GM20431 (cell line): ENCODE data around the gene DDAH2.
"Not testable (repeated sequence)": the region's sequence is repeated elsewhere in the genome, so short reads cannot be mapped to it uniquely, and the experiment has no call there.

Source experiments
- in situ Hi-C: fragments of 300-500 bp; cut with MseI, MboI; formaldehyde crosslinking; loops from one replicate; pipeline ENCODE4 v1.15.0; 2020; ENCODE audit warnings: low sequenced_read_pairs; ENCODE audit not compliant: unreplicated experiment

The DDAH2 gene

GRCh38 chr6:31717499-31718222 lies 11.4 kb downstream of the DDAH2 start:
- in situ Hi-C loops = no loop called here

DNA sequence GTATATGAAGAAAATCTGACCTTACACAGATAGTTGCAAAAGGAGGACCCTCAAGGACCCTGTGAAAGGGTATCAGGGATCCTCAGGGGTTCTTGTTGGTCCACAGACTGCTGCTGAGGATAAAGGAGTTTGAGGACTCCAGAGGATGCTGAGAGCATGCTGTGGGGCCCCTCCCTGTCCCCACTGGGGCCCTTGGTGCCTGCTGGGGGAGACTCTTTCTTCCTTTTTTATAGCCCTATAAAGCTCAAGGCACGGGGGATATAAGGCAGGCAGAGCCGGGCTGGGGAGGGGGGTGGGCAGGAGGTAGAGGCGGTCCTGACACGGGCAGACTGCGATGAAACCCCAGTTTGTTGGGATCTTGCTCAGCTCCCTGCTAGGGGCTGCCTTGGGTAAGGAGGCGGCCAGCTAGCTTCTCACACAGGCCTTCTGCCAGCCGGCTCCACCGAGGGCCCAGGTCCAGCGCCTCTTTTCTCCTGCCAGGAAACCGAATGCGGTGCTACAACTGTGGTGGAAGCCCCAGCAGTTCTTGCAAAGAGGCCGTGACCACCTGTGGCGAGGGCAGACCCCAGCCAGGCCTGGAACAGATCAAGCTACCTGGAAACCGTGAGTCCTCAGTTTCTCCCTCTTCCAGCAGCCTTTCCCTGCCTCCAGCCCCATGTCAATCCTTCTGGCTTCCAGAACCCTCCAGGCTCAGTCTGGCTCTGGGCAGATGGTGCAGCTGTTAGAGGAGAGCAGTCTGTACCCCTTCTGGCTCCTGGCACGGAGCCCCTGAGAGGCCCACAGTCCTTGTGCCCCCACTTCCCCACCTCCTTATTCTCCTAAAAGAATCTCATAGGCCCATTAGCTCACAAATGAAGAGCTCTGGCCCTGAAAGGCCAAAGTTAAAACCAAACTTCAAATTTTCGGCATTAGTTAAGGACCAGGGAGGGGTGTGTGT lies 13.8 kb downstream of the DDAH2 start, which contains the start of gene LY6G6D:
TSS of gene LY6G6D (plus strand) at position 327 of the 937 bp plus-strand sequence. CDS start at position 335, 8 bp downstream.
- in situ Hi-C loops = no loop called here

GRCh38 chr6:31713991-31714684 lies 15.0 kb downstream of the DDAH2 start:
- in situ Hi-C loops = no loop called here

DNA sequence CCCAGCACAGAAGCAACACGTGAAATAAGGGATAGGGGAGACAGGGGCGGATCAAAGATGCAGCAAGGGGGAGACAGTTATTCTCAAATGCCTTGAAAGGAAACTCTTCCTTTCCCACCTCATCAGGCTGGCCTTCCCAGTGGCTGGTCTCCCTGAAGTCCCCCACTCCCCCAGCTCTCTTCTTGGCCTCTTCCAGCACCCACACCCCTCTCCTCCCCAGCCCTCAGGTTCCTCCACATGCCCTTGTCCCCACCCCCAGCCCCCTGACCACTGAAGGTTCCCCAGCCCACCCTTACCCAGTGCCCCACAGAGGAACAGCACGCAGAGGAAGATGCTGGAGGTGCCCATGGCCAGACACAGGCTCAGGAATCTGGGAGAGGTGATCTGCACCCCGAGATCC lies 15.6 kb downstream of the DDAH2 start:
- in situ Hi-C loops = no loop called here

DNA sequence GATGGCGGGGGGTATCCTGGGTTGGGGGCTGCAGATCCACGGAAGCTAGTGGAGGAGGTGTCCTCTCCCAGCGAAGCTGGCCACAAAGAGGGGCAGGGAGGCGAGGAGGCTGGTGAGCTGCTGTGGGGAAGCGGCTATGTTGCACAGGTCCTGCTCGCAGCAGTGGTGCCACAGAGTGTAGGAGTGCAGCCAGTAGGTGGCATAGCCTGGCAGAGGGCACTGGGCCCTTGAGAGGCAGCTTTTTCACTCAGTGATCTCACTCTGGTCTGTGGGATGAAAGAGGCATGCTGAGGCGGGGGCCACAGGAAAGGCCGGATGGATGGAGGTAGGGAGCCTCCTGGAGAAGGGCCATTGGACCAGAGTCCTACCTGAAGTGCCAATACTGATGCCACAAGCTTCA lies 16.8 kb downstream of the DDAH2 start:
- in situ Hi-C loops = no loop called here

- in situ Hi-C loops = no loop called here
These were observed 17.9 kb downstream of the DDAH2 start for GRCh38 chr6:31711233-31711632.

- in situ Hi-C loops = no loop called here
These were observed 18.4 kb downstream of the DDAH2 start for GRCh38 chr6:31710523-31711219.

- in situ Hi-C loops = not testable (repeated sequence)
These were observed 19.9 kb downstream of the DDAH2 start for GRCh38 chr6:31709157-31709556.

DNA sequence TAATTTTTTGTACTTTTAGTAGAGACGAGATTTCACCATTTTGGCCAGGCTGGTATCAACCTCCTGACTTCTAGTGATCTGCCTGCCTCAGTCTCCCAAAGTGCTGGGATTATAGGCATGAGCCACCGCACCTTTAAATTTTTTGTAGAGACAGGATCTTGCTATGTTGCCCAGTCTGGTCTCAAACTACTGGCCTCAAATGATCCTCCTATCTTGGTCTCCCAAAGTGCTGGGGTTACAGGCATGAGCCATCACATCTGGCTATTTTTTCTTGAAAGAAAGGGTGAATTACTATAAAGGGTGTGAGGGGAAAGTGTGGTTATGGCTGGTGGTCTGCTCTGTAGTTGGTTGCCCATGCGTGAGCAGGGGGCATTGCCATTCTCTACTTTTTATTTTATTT lies 20.9 kb downstream of the DDAH2 start:
- in situ Hi-C loops = no loop called here

- in situ Hi-C loops = no loop called here
These were observed 21.4 kb downstream of the DDAH2 start for GRCh38 chr6:31707701-31708100.

- in situ Hi-C loops = no loop called here
These were observed 22.5 kb downstream of the DDAH2 start, which contains the start of gene LY6G6F for GRCh38 chr6:31706599-31706998. LY6G6F (plus strand) TSS chr6:31706866; CDS start chr6:31706907, 41 bp downstream.

- in situ Hi-C loops = no loop called here
These were observed 23.2 kb downstream of the DDAH2 start for GRCh38 chr6:31705931-31706330.

DNA sequence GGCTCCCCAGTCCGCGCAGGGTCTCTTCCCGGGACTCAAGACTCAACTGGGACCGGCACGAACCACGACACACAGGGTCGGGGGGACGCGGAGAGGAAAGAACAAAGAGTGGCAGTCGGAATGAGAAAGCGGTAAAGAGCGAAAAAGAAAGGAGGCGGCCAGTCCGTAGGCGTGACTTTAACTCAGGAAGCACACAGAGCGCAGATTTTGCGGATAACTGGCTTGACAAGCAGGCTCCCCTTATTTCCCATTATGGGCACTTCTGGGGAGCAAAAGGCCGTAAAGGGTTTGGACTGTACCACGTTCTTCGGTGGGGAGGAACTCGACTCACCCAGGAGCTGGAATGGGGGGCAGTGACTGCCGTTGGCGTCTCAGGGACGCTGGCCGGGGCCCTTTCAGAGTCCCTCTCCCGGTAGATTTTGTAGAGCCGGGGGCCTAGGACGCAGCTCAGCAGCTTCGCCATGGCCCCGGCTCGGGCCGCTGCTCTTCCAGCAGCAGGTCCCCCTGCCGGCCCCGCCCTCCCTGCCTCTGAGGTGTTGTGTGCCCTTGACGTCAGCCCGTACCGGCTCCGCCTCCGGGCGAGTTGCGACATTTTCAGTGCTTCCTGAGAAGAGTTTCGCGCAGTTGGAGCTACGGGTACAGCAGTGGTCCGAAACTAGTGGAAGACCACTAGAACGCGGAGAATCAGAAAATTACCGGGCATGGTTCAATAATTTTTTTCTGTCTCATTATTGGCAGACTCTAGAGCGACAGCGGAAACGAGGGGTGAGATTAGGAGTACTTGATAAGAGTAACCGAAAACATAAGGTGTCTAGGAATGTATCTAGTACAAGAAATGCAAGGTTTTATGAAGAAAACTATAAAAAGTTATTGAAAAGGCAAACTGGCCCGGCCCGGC lies 26.0 kb downstream of the DDAH2 start, which contains the start of gene ABHD16A:
TSS of gene ABHD16A (minus strand) at position 506 of the 898 bp plus-strand sequence. CDS start at position 463, 43 bp downstream.
- in situ Hi-C loops = no loop called here

DNA sequence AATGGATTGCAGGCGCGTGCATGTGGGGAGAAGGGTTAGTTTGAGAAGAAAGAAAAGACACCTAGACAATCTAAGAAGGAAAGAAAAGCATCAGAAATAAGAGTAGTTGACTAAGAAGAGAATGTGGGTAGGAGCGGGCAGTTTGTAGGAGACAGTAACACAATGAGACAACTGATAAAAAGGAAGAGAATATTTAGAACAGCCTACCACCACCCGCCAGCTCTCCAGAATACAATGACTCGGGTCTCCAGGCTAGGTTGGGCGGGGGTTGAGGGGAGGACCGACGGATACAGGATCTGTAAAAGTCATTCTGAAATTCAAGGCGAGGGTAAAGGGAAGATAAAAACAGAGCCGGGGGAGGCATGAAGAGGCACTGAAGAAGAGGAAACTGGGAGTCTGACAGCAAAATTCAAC lies 26.7 kb downstream of the DDAH2 start:
- in situ Hi-C loops = no loop called here

- in situ Hi-C loops = no loop called here
These were observed 27.3 kb downstream of the DDAH2 start for GRCh38 chr6:31701666-31702404.

GRCh38 chr6:31700740-31701401 lies 28.2 kb downstream of the DDAH2 start:
- in situ Hi-C loops = no loop called here

DNA sequence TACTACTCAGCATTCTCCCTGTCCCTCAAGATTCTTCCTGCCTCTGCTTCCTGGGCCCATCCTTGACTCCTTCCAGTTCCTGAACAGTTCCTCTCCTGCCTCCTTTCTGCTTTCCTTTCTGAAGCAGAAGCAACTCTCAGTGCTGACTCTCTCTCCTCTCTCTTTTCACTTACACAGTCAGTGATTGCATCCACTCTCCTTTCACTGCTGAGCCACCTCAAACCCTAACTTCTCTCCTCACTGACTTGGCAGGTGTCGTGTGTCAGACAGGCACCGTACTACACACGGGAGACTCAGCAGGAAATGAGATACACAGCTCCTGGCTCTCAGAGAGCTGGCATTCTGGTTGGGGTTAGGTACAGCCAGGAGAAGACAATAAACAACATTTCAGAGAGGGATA lies 31.5 kb downstream of the DDAH2 start:
- in situ Hi-C loops = no loop called here

DNA sequence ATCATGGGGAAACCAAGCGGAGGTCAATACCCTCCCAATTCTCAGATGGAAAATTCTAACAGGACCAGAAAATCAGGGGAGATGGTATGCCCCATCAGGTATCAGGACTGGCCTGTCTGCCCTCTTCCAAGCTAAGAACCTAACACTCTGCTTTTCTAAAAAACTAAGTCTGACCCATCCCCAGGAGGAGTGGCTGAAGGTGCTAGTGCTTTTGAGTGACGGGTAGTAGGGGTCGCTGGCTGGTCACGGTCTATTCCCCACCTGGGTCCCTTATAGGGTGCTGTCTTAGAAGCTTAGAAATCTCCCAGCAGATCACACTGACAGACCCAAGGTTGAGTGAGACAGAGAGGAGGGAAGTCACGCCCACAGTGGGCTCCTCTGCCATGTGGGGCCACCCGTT lies 35.6 kb downstream of the DDAH2 start:
- in situ Hi-C loops = no loop called here
